Erythroblast (primary cell): ENCODE measurements around the gene ESRRB.
A peak's percentile ranks its signal among the peaks of the same experiment; 100 is the strongest.

Experiments
- DNase-seq, 2 experiments: peaks; one replicate each; lab custom pipeline; 2025; lab: John Stamatoyannopoulos, UW
- GATA1 ChIP-seq: IDR thresholded peaks from 2 replicates; pipeline ENCODE4 v1.6.1; 2011; ENCODE audit warnings: low read depth, mild to moderate bottlenecking, control low read depth, low read length, moderate library complexity
- POLR2A ChIP-seq: IDR thresholded peaks from 2 replicates; pipeline ENCODE4 v1.6.1; 2011; ENCODE audit warnings: mild to moderate bottlenecking, low read length

ESRRB gene

GRCh38 chr14:76497550-76498462 is 121.9 kb downstream of the ESRRB start:
- TF ChIP-seq GATA1 = no peak
- no peak for TF ChIP-seq POLR2A
- peak in 1 of 2 experiments; percentile 14 for DNase-seq

GRCh38 chr14:76498463-76498935 is 122.6 kb downstream of the ESRRB start:
- no peak for TF ChIP-seq POLR2A
- TF ChIP-seq GATA1 = no peak
- DNase-seq = no peak

GRCh38 chr14:76498976-76499375 is 123.0 kb downstream of the ESRRB start:
- DNase-seq = no peak
- TF ChIP-seq POLR2A (no peak), GATA1 (no peak)

GRCh38 chr14:76499399-76499798 is 123.5 kb downstream of the ESRRB start:
- no peak for DNase-seq
- TF ChIP-seq POLR2A (no peak), GATA1 (no peak)

GRCh38 chr14:76500011-76500410 is 124.1 kb downstream of the ESRRB start:
- no peak for TF ChIP-seq POLR2A
- no peak for TF ChIP-seq GATA1

GRCh38 chr14:76500480-76500879 is 124.5 kb downstream of the ESRRB start:
- TF ChIP-seq GATA1 = no peak
- TF ChIP-seq POLR2A = no peak
- DNase-seq = no peak

More at GRCh38 chr14:76500011-76500410, 124.1 kb downstream of the ESRRB start:
- no peak for DNase-seq

- DNase-seq = no peak
These were observed 125.3 kb downstream of the ESRRB start for GRCh38 chr14:76501156-76501720.

GRCh38 chr14:76502219-76502618 is 126.3 kb downstream of the ESRRB start:
- TF ChIP-seq POLR2A (no peak), GATA1 (no peak)
- DNase-seq = no peak

More at GRCh38 chr14:76501156-76501720, 125.3 kb downstream of the ESRRB start:
- TF ChIP-seq POLR2A = no peak
- TF ChIP-seq GATA1 = no peak

- no peak for TF ChIP-seq POLR2A
- TF ChIP-seq GATA1 = no peak
- no peak for DNase-seq
These were observed 126.7 kb downstream of the ESRRB start for GRCh38 chr14:76502638-76503037.

- TF ChIP-seq POLR2A (no peak), GATA1 (no peak)
- DNase-seq = no peak
These were observed 133.4 kb downstream of the ESRRB start for GRCh38 chr14:76509311-76509710.

GRCh38 chr14:76510181-76510580 is 134.2 kb downstream of the ESRRB start:
- TF ChIP-seq GATA1 (no peak), POLR2A (no peak)
- DNase-seq = no peak

- TF ChIP-seq POLR2A (no peak), GATA1 (no peak)
- DNase-seq = peak; percentile 28 to 42
These were observed 138.5 kb downstream of the ESRRB start for GRCh38 chr14:76514213-76514998.

- no peak for DNase-seq
- no peak for TF ChIP-seq GATA1
- TF ChIP-seq POLR2A = no peak
These were observed 140.9 kb downstream of the ESRRB start for GRCh38 chr14:76516884-76517283.

- no peak for DNase-seq
- no peak for TF ChIP-seq GATA1
- no peak for TF ChIP-seq POLR2A
These were observed 142.4 kb downstream of the ESRRB start for GRCh38 chr14:76518366-76518765.
